Eye (tissue), 1 donor: ENCODE measurements around the gene TECPR1.

ENCODE experiments used
- DNase-seq: peaks from one replicate; pipeline ENCODE4 v3.0.0-alpha.2; 2015

TECPR1 gene

GRCh38 chr7:98283127-98283886 lies 31.3 kb upstream of the TECPR1 start:
- DNase-seq, result no peak

GRCh38 chr7:98282703-98283102 lies 30.7 kb upstream of the TECPR1 start:
- no peak for DNase-seq

GRCh38 chr7:98281757-98282606 lies 29.9 kb upstream of the TECPR1 start:
- peak; percentile 54 for DNase-seq

- DNase-seq, result peak; percentile 97
Observed at GRCh38 chr7:98280791-98281756, 29.0 kb upstream of the TECPR1 start, which contains the start of gene BRI3. TSS of gene BRI3 (plus strand) at chr7:98281686. CDS start at chr7:98281796, 110 bp downstream.

GRCh38 chr7:98280296-98280695 lies 28.3 kb upstream of the TECPR1 start:
- no peak for DNase-seq

- no peak for DNase-seq
Observed at GRCh38 chr7:98278936-98279335, 26.9 kb upstream of the TECPR1 start.

GRCh38 chr7:98278408-98278807 lies 26.4 kb upstream of the TECPR1 start:
- DNase-seq, result no peak

GRCh38 chr7:98276241-98276761 lies 24.3 kb upstream of the TECPR1 start:
- DNase-seq, result no peak

- DNase-seq, result no peak
Observed at GRCh38 chr7:98267303-98267702, 15.3 kb upstream of the TECPR1 start.

GRCh38 chr7:98266840-98267239 lies 14.8 kb upstream of the TECPR1 start:
- no peak for DNase-seq

GRCh38 chr7:98265841-98266271 lies 13.8 kb upstream of the TECPR1 start:
- DNase-seq, result no peak

- DNase-seq, result no peak
Observed at GRCh38 chr7:98257701-98258100, 5.7 kb upstream of the TECPR1 start.

GRCh38 chr7:98256431-98256830 lies 4.4 kb upstream of the TECPR1 start:
- DNase-seq, result no peak

GRCh38 chr7:98254951-98255610 lies 3.0 kb upstream of the TECPR1 start:
- DNase-seq, result no peak

GRCh38 chr7:98254516-98254915 lies 2.5 kb upstream of the TECPR1 start:
- no peak for DNase-seq

- DNase-seq, result no peak
Observed at GRCh38 chr7:98252425-98253054, 508 bp upstream of the TECPR1 start.

GRCh38 chr7:98251231-98251600 lies 816 bp downstream of the TECPR1 start:
- DNase-seq, result no peak

GRCh38 chr7:98250789-98251188 lies 1.2 kb downstream of the TECPR1 start:
- no peak for DNase-seq

GRCh38 chr7:98249106-98249505 lies 2.9 kb downstream of the TECPR1 start:
- no peak for DNase-seq

- DNase-seq, result no peak
Observed at GRCh38 chr7:98248156-98248555, 3.9 kb downstream of the TECPR1 start.

- DNase-seq, result no peak
Observed at GRCh38 chr7:98244871-98245270, 7.2 kb downstream of the TECPR1 start.

GRCh38 chr7:98242934-98243333 lies 9.1 kb downstream of the TECPR1 start:
- no peak for DNase-seq
